Fibroblast of the aortic adventitia (primary cell): Measurements from ENCODE around the gene DNAJB8. TPM values are rescaled to one million over a fixed set of nuclear protein-coding genes. Genes with fewer than 3 reads are reported as not detected.

ENCODE experiments used
- DNase-seq: peaks from one replicate; pipeline ENCODE4 v3.0.0-alpha.2; 2010; ENCODE audit warnings: low read depth
- H3K4me3 ChIP-seq: 2 replicates; pipeline ENCODE4 v1.5.1; 2011; ENCODE audit warnings: low read depth, mild to moderate bottlenecking, control low read depth, low read length, moderate library complexity
- total RNA-seq: library from RNA; depleted of rRNA; stranded (reverse); fragments of >200 nt; gene quantifications from 2 replicates; pipeline ENCODE4 v1.2.3, GENCODE V29; 2012; ENCODE audit warnings: low replicate concordance
- TF ChIP-seq, protein P1 (sequence below): IDR thresholded peaks from 2 replicates; pipeline ENCODE4 v1.5.1; 2011; ENCODE audit warnings: mild to moderate bottlenecking, low read length, control low read depth, inconsistent platforms; ENCODE audit not compliant: insufficient read depth

Gene DNAJB8
- total RNA-seq, 1 donor = not detected

GRCh38 chr3:128504533-128504915, 37.8 kb upstream of the DNAJB8 start:
- H3K4me3 ChIP-seq = no peak overlapping the region
- DNase-seq = no peak
- TF ChIP-seq, protein P1, sequence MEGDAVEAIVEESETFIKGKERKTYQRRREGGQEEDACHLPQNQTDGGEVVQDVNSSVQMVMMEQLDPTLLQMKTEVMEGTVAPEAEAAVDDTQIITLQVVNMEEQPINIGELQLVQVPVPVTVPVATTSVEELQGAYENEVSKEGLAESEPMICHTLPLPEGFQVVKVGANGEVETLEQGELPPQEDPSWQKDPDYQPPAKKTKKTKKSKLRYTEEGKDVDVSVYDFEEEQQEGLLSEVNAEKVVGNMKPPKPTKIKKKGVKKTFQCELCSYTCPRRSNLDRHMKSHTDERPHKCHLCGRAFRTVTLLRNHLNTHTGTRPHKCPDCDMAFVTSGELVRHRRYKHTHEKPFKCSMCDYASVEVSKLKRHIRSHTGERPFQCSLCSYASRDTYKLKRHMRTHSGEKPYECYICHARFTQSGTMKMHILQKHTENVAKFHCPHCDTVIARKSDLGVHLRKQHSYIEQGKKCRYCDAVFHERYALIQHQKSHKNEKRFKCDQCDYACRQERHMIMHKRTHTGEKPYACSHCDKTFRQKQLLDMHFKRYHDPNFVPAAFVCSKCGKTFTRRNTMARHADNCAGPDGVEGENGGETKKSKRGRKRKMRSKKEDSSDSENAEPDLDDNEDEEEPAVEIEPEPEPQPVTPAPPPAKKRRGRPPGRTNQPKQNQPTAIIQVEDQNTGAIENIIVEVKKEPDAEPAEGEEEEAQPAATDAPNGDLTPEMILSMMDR = no peak

GRCh38 chr3:128503751-128504532, 37.3 kb upstream of the DNAJB8 start:
- TF ChIP-seq, protein P1 = no peak
- no peak overlapping the region for H3K4me3 ChIP-seq
- DNase-seq = no peak

DNA sequence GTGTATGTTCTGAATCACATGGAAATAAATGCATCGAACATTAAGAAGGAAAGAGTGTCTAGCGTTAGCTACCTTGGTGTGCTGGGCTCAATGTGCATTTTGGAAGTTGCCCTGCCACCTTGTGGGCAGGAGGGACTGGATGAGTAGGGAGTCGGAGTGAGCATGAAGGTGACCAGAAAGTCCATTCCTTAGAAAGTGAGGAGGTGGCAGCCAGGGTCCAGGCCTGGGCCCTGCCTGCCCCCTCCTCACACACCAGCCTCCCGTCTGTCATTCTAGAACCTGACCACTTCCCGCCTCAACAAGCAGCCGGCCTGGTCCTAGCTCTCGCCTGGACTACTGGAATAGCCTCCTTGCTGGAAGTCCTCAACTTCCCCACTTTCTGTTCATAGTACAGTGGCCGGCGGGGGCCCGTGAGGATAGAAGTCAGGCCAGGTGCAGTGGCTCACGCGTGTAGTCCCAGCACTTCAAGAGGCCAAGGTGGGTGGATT, 36.5 kb upstream of the DNAJB8 start:
- no peak for DNase-seq
- TF ChIP-seq, protein P1 = no peak
- H3K4me3 ChIP-seq = no peak overlapping the region

- TF ChIP-seq, protein P1 = no peak
- no peak for DNase-seq
- H3K4me3 ChIP-seq = no peak overlapping the region
Observed at GRCh38 chr3:128502712-128503111, 36.0 kb upstream of the DNAJB8 start.

GRCh38 chr3:128501431-128501830, 34.7 kb upstream of the DNAJB8 start:
- H3K4me3 ChIP-seq = no peak overlapping the region
- TF ChIP-seq, protein P1 = no peak
- no peak for DNase-seq

GRCh38 chr3:128500556-128500955, 33.9 kb upstream of the DNAJB8 start:
- no peak for DNase-seq
- no peak overlapping the region for H3K4me3 ChIP-seq
- TF ChIP-seq, protein P1 = no peak
